Astrocyte (in vitro differentiated cells and primary cell): ENCODE measurements around the gene SOX21. TPM values are rescaled to one million over a fixed set of nuclear protein-coding genes. Genes with fewer than 3 reads are reported as not detected.

Experiments used
- DNase-seq: peaks from one replicate; pipeline ENCODE4 v3.0.0-alpha.2; 2010; ENCODE audit warnings: low read depth
- FAIRE-seq: peaks from 2 replicates; lab custom pipeline; 2011; peaks lifted over from hg19 to GRCh38; lab: Jason Lieb, UNC
- H2AFZ ChIP-seq: 2 replicates; pipeline ENCODE4 v1.6.0; 2012; ENCODE audit warnings: low read depth, low read length, inconsistent platforms
- H3K27ac ChIP-seq: 2 replicates; pipeline ENCODE4 v1.5.1; 2011; ENCODE audit warnings: low read depth, low read length, inconsistent platforms
- H3K27me3 ChIP-seq: 2 replicates; pipeline ENCODE4 v1.6.0; 2011; ENCODE audit warnings: low read length, inconsistent platforms; ENCODE audit not compliant: insufficient read depth
- H3K36me3 ChIP-seq: 2 replicates; pipeline ENCODE4 v1.5.1; 2011; ENCODE audit warnings: low read length, inconsistent platforms; ENCODE audit not compliant: insufficient read depth
- H3K4me1 ChIP-seq: 2 replicates; pipeline ENCODE4 v1.5.1; 2011; ENCODE audit warnings: low read length, inconsistent platforms; ENCODE audit not compliant: insufficient read depth
- H3K4me2 ChIP-seq: 2 replicates; pipeline ENCODE4 v1.6.0; 2012; ENCODE audit warnings: low read length, inconsistent platforms
- H3K4me3 ChIP-seq: 2 replicates; pipeline ENCODE4 v1.5.1; 2011; ENCODE audit warnings: low read depth, mild to moderate bottlenecking, low read length, inconsistent platforms; ENCODE audit not compliant: insufficient read depth
- H3K79me2 ChIP-seq: 2 replicates; pipeline ENCODE4 v1.6.0; 2012; ENCODE audit warnings: mild to moderate bottlenecking, low read length, inconsistent platforms; ENCODE audit not compliant: insufficient read depth
- H3K9ac ChIP-seq: 2 replicates; pipeline ENCODE4 v1.6.0; 2012; ENCODE audit warnings: mild to moderate bottlenecking, low read length, inconsistent platforms
- H3K9me3 ChIP-seq: 2 replicates; pipeline ENCODE4 v1.5.1; 2012; ENCODE audit warnings: low read depth, mild to moderate bottlenecking, low read length, inconsistent platforms; ENCODE audit not compliant: insufficient read depth
- H4K20me1 ChIP-seq: 2 replicates; pipeline ENCODE4 v1.6.0; 2012; ENCODE audit warnings: low read length, inconsistent platforms; ENCODE audit not compliant: insufficient read depth
- H3K27ac Mint-ChIP-seq: one replicate; pipeline ENCODE4 v1.8.0; 2021; ENCODE audit warnings: mild to moderate bottlenecking, mixed read lengths; ENCODE audit not compliant: unreplicated experiment
- H3K27me3 Mint-ChIP-seq: one replicate; pipeline ENCODE4 v1.8.0; 2021; ENCODE audit warnings: low read depth, mixed read lengths; ENCODE audit not compliant: unreplicated experiment
- H3K36me3 Mint-ChIP-seq: one replicate; pipeline ENCODE4 v1.8.0; 2021; ENCODE audit warnings: low read depth, mixed read lengths; ENCODE audit not compliant: unreplicated experiment
- H3K4me1 Mint-ChIP-seq: one replicate; pipeline ENCODE4 v1.8.0; 2021; ENCODE audit warnings: low read depth, mixed read lengths; ENCODE audit not compliant: unreplicated experiment
- H3K4me3 Mint-ChIP-seq: one replicate; pipeline ENCODE4 v1.8.0; 2021; ENCODE audit warnings: mild to moderate bottlenecking, moderate library complexity, mixed read lengths; ENCODE audit not compliant: unreplicated experiment
- H3K9me3 Mint-ChIP-seq: one replicate; pipeline ENCODE4 v1.8.0; 2021; ENCODE audit warnings: mild to moderate bottlenecking, mixed read lengths; ENCODE audit not compliant: unreplicated experiment
- CTCF ChIP-seq: IDR thresholded peaks from 2 replicates; pipeline ENCODE4 v1.5.1; 2011; ENCODE audit warnings: low read depth, mild to moderate bottlenecking, inconsistent platforms, low read length, moderate library complexity; ENCODE audit not compliant: insufficient read depth
- EZH2 ChIP-seq: IDR thresholded peaks from 2 replicates; pipeline ENCODE4 v1.6.1; 2012; ENCODE audit warnings: mild to moderate bottlenecking, low read length, inconsistent platforms; ENCODE audit not compliant: insufficient read depth
- total RNA-seq: library from RNA; stranded (reverse); gene quantifications from 2 replicates; pipeline ENCODE4 v1.2.1, GENCODE V29; 2021

SOX21 gene
- total RNA-seq, 1 donor from 2014 or later: 0.77 TPM

GRCh38 chr13:94709001-94709834, 3.1 kb downstream of the SOX21 start:
- Histone ChIP-seq H3K4me2 (peak overlapping the region; percentile 28), H3K27ac (no peak overlapping the region), H3K36me3 (no peaks in the 10 kb centered on the region), H3K4me1 (peaks cover 9% of the 10 kb centered on the region), H2AFZ (no peak overlapping the region), H3K9me3 (peaks cover 1% of the 10 kb centered on the region), H3K79me2 (no peaks in the 10 kb centered on the region), H3K27me3 (peaks cover 77% of the 10 kb centered on the region), H4K20me1 (no peaks in the 10 kb centered on the region), H3K9ac (no peak overlapping the region), H3K4me3 (no peak overlapping the region)
- Mint-ChIP-seq H3K36me3 (no peaks in the 10 kb centered on the region), H3K4me3 (peak overlapping the region; percentile 34), H3K27me3 (peaks cover 36% of the 10 kb centered on the region), H3K9me3 (peaks cover 7% of the 10 kb centered on the region), H3K4me1 (peaks cover 8% of the 10 kb centered on the region), H3K27ac (no peak overlapping the region)
- DNase-seq: no peak
- TF ChIP-seq CTCF (no peak), EZH2 (peak; percentile 39)
- FAIRE-seq: no peak

GRCh38 chr13:94708031-94708859, 4.1 kb downstream of the SOX21 start:
- Histone ChIP-seq H3K4me3 (peak overlapping the region; percentile 1), H4K20me1 (no peaks in the 10 kb centered on the region), H3K79me2 (no peaks in the 10 kb centered on the region), H3K4me1 (peaks cover 9% of the 10 kb centered on the region), H3K9me3 (peaks cover 5% of the 10 kb centered on the region), H3K27ac (no peak overlapping the region), H2AFZ (peak overlapping the region; percentile 59), H3K9ac (peak overlapping the region; percentile 16), H3K4me2 (peak overlapping the region; percentile 71), H3K36me3 (no peaks in the 10 kb centered on the region), H3K27me3 (peaks cover 79% of the 10 kb centered on the region)
- Mint-ChIP-seq H3K36me3 (peaks cover 1% of the 10 kb centered on the region), H3K4me1 (peaks cover 8% of the 10 kb centered on the region), H3K27ac (peak overlapping the region; percentile 34), H3K4me3 (peak overlapping the region; percentile 80), H3K27me3 (peaks cover 46% of the 10 kb centered on the region), H3K9me3 (peaks cover 14% of the 10 kb centered on the region)
- DNase-seq (no peak), FAIRE-seq (no peak)
- TF ChIP-seq EZH2 (peak; percentile 31), CTCF (no peak)
